Activated T-helper 1 cell treated with anti-CD3 and anti-CD28 coated beads, Interleukin-2, amount 50 U/mL, for 16 hours (primary cell): ENCODE results near the gene PAX3.

Experiments
- DNase-seq, 2 donors: peaks; one replicate each; pipeline ENCODE4 v3.0.0-alpha.2; 2020; ENCODE audit warnings: low read depth in 1 of 2, low spot score in 1 of 2

The PAX3 gene

DNA sequence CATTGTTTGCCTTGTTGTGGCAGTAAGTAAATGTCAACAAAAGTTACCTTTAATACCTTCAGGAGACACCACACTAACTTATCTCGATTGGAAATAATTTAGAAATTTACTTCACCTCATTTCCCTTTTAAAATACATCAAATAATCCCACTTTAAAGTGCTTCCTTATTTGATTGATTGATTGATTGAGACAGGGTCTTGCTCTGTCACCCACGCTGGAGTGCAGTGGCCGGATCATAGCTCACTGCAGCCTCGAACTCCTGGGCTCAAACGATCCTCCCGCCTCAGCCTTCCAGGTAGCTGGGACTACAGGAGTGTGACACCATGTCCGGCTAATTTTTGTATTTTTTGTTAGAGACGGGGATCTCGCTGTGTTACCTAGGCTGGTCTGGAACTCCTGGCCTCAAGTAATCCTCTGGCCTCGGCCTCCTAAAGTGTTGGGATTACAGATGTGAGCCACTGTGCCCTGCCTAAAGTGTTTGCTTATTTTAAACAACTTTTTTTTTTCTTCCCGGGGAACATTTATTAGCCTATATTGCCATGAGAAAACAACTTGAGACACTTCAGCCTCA lies 12.0 kb upstream of the PAX3 start:
- DNase-seq, result no peak

DNA sequence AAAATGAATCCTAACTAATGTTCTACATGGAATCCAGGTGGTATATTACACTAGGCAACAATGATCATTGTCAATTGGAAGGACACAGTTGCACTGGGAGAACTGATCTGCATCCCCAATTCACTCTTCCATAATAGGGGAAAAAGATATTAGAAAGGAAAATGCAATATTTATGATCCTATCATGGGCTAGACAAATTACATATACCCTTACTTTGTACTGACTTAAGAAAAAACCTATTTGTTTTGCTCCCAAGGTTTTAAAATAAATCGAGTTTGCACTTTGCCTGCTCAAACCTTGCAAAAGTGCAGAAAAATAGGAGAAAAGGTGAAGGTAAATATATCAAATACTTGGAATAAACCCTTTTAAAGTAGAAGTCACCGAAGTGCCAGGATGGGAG lies 11.0 kb upstream of the PAX3 start:
- no peak for DNase-seq

DNA sequence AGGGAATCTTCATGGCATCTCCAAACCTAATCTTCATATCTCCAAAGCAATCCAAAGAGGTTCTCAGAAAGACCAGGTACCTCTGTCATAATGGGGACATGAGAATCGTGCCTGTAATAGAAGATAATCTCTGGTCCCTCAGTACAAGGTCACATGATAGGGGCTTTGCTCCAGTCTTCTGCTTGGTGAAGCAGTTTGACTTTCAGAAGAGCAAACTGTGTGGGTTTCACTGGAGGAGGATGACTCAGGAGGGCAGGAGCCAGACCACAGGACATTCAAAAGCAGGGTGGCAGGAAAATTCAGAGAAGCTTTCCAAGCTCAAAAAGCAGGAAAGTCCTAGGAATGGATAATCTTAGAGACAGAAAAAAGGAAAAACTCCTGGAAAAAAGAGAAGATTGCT lies 10.6 kb upstream of the PAX3 start:
- no peak for DNase-seq

DNA sequence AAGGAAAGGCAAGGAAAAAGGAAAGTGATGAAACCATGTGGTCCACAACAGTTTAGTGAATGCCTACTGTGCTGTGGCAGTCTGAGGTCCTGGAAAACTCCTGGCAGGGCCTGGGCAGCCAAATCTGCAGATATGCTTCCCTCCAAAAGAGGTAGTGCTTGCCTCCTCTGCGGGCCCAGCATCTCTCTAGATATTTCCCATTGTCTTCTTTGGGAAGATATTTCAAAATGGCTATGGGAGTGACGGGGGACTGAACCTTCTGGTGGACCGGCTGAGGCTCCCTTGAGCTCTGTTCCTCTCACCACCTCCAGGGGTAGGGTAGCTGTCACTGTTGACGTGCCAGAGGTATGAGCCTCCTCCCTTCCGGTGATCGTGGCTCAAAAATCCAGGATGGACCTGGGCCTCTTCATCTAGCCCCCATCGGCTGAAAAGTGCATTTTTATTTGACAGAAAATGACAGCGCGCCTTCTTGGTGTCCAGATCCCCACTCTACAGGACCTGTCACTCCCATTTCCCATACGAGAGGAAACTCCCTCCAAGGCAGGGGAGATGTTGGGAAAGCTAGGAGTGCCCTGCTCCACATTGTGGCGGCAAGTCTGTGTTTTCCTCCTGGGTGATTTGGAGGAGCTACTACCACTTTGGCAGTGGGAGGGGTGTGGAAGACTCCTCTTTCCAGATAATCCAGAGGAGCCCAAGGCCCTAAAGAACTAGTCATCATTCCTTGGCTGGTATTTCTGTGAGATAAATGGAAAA lies 9.4 kb upstream of the PAX3 start:
- no peak for DNase-seq

DNA sequence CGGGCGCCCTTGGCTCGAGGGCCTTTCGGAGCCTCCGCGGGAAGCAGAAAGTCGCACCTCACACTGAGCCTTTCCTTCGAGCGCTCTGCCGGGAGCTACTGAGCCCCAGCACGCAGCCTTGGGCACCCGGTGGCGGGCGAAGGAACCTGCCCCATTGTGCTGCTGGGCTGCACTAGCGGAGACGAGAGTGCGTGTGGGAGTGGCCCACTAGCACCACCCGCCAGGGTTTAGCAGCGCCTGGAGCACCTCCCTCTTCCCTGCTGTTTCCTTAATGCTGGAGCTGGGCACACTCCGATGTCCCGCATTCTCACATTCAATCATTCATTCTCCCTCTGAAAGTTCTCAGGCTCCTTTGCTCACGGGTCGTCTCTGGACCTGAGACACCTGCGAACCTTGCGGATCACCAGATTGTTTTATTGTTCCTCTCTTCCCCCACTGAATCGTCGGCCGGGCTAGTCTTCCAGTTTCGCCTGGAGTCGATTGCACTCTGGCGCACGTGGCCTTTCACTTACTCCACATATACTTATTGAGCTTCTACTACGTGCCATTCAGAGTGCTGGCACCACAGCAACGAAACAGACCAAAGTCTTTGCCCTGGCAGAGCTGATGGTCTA lies 8.5 kb upstream of the PAX3 start:
- DNase-seq, result no peak

DNA sequence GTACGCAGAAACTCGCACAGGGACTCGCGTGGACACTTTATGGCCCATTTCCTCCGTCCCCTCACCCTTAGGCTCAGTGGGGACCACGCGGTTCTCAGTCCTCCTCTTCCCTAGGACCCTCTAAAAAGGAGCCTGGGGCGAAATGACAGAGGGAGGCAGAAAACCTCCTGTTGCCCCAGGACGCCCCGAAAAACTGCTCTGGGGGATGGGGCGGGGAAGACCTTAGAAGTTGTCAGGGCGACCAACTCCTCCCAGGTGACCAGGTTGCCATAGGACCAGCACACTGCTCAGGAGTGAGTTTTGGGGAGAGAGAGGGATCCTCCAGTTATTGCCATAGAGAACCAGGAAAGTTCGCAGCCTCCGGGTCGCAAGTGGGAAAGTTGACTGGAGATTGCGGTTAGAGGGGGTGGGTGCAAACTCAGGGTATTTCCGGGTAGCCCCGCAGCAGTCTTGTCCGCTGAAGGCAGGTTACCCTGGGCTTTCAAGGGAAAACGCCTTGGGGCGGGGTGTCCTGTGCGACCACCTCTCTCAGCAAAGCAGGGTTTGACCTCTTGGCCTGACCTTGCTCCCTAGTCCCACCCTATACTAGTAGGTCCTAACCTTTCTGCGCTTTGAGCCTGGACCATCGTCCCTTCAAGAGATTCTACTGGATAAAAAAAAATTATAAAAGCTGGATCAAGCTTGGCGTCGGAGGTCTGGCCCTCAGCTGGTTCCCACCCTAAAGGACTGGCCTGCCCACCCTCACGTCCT lies 7.8 kb upstream of the PAX3 start:
- DNase-seq, result no peak

DNA sequence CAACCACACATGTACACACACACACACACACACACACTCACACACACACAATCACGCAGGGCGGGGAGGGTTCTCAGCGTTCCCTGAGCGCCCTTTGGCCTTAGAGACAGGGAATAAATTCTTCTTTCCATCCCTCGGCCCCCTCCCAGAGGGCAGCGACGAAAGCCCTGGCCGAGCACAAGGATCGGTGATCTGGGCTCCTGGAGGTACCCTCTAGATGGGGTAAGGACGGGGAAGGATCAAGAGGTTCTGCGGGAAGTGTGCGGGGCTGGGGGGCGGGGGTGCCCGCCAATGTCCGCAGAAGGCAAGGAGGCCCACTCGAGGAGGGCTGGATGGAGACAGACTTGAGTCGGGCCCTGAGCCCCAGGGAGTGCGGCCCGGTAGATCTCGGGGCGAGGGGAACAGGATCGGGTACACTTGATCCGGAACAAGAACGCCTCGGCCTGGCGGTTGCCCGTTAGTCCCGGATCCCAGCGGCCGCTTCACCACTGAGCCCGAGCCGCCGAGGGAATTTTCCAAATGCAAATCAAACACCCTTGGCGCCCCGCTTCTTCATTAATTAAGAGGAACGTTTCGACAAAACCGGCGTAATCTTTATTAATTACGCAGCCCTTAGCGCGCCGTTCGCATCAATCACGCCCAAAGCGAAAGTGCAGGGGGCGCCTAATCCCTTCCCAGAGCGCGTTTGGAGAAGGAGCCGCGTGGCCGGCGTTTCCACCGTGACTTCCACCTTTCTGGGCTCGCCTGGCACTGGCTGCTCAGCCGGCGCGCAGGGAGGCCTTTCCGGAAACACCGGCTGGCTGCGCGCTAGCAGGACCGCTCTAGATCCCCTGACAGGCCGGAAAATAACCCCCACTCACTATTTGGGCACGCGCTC lies 7.0 kb upstream of the PAX3 start:
- no peak for DNase-seq

DNA sequence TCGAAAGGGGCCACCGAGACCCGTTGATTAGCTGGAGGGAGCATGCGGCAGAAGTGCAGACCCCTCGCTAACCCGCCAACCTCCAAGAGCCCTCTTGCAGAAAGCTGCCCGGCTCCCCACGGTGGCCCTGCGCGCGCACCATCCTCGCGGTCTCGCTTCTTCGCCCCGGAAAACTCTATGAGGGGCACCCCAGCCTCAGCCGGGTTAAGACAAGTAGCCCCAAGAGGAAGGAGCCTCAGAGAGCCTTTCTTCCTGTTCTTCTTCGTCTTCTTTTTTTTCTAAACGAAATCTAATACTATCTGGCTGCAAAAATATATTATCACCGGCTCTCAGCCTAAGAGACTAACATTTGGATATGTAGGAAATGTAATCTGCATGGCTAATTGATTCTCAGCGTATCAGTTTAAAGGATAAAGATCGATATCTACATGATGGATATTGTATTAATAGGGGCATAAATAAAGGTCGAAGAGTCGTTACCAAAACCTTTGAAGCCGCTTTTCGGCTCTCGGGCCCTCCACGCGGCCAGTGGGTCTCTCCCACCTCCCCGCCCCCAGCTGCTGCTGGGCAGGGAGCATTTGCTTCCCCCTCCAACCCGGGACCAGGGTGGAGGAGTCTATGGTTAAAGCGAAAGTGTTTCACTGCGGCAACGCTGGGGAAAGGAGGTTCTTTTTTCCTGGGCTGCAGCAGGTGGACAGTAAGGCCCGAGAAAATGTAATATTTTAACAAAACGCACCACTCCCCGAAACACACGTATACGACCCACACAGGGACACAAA lies 6.1 kb upstream of the PAX3 start:
- no peak for DNase-seq

DNA sequence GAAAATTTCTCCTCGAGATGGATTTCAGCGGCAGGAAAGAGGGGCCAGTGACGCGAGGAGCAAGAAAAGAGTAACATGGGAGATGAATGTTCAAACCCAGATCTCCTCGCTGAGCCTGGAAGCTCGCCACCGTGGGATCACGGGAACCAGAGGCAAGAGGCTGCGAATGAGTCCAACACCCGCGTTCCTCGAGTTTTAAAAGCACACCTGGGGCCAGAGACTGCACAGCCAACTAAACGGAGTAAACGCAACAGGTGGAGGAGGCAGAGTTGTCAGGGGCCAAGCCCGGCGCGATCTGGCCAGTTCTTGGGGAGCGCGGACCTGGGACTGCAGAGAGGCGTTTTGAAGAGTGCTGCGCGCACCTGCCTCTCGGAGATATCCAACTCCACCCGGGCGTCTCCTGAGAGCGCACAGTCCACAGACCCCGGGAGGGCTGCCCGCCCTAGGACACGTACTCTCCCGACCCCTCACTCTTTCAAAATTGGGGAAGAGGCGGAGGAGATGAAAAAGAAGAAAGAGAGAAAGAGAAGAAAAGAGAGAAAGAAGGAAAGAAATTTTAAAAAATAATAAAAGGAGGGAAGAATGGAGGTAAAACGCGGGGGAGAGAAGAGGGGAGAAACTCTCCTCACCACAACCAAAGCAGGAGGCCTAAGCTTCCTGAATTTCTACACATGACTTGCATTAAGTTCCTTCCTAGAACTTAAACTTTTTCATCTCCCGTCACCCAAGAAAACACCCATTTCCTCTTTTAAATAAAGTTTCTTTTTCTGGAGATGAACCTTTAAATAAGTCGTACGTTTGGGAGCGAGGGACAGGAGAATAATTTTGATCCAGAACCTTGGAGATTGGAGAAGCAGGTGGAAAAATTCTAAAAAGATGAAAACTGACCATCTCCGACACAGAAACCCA lies 5.3 kb upstream of the PAX3 start:
- DNase-seq, result no peak

DNA sequence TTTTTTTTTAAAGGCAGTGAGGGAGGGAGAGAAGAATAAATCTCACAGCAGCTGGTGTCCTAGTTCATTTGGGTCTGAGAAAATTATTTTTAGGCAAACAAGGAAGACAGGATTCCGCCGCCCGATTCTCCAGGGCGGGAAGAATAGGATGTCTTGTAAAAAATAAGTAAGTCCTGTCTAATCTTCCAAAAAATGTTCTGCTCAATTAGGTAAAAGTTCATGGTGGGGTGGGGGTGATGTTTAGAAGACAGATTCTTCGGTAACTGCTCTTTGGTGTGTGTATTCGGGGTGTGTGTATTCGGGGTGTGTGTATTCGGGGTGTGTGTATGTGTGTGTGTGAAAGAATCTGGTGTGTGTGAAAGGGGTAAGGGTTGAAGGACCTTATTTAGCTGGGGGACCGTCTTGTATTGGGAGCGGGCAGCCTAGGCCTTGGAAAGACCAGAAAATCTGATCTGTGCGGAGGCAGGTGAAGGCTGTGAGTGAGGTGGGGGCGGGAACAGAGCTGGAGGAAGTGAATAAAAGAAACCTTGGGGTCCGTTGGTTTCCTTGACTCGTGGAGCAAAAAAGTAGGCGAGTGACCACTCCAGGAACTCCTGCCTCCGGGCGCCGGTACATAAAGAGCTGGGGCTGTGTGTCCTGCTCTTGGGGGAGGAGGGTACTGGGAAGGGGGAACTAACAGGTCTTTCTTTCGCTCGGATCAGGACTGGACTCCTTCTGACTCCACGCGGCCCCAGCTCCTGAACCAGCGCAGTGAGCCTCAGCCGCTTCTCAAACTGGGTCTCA lies 4.4 kb upstream of the PAX3 start:
- DNase-seq, result no peak

DNA sequence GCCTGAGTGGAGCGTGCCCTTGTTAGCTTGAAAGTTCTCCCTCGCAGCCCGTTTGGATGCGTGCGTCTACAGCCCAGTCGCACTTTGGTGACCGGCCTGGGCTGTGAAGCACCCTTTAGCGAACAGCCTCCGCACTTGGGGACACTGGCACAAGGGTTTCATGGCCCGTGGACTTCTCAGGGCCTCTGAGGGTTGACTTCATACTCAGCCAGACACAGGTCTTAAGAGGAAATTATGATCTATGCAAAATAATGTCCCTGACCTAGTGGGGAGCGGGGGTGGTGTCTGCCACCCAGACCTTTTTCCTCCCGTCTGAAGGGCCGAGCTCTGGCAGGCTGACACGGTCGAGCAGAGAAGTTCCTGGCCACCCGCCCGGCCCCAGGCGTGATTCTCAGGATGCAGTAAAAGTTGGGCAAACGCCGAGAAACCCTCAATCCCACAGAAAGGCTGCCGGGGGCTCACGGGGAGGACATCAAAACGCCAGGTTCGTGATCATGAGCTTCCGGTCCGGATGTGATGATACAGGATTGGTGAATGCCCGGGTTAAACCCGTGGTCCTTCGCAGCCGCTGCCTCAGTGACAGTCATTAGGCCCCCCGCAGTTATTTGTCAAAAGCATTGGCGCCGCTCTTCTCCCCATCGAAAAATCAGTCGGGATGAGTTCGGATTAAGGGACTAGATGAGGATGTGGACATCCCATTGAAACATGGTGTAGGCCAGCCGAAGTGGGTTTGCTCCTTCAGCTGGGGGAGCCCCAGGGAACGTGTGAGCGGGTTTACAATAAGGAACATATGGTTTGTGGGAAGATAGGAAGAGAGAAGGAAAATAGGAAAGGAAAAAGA lies 3.6 kb upstream of the PAX3 start:
- no peak for DNase-seq

DNA sequence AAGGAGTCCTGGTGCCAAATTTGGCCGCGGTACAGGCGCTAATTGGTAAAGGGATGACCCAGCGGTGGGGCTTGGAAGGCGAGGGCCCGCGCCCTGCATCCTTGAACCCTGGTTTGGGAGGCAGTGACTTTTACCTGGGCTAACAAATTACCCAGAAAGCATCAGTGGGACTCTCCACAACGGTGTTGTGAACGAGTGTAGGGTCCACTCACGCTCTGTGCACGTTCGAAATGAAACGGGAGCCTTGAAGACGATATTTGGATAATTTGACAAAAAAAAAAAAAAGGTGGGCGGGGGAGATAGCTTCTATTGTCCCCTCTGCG lies 3.0 kb upstream of the PAX3 start:
- DNase-seq, result no peak

DNA sequence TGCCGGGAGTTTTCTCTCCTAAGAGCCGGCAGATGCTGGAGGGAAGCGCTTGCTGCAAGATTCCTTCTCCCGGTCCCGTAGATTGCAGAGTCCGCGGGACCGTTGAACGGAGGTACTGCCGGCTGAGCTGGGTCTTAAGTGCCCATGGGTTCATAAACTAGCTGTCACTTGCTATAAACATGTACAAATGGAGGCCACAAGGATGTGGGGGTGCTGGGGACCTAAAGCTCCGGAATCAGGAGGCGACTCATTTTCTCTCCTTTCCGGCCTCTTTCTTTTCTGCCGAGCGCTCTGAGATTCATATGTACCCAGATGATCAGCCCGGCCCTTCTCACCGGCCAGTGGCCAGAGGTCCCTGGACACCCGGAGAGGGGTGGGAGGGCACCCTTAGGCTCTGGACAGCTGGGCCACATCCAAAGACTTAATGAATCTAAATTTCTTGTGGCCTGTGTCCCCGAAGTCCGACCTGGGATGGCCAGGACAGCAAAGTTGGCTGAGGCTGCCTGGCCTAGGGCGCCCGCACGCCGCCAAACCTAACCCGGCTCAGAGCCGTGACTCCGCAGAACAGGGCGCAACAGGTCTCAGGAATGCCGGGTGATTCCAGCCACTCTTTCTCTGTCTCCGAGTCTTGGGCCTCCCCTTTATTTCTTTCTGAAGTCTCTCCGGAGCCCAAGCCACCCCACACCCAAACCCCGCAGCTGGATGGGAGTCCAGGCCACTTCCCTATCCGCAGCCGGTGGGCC lies 2.4 kb upstream of the PAX3 start:
- no peak for DNase-seq

DNA sequence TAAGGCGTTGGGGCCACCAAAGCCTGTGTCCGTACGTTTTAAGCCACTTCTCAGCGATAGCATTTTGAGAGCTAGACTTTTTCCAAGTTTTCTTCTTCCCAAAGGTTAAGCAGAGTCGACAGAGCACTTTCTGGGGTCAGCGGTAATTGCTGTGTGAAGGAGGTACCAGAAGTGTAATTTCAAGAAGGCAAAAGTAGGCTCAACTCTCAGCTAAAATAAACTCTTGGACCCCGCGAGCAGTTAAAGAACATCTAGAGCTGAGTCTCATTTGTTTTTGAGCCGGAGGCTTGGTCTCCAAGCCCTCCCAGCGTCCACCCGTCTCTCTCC lies 1.9 kb upstream of the PAX3 start:
- DNase-seq, result no peak

DNA sequence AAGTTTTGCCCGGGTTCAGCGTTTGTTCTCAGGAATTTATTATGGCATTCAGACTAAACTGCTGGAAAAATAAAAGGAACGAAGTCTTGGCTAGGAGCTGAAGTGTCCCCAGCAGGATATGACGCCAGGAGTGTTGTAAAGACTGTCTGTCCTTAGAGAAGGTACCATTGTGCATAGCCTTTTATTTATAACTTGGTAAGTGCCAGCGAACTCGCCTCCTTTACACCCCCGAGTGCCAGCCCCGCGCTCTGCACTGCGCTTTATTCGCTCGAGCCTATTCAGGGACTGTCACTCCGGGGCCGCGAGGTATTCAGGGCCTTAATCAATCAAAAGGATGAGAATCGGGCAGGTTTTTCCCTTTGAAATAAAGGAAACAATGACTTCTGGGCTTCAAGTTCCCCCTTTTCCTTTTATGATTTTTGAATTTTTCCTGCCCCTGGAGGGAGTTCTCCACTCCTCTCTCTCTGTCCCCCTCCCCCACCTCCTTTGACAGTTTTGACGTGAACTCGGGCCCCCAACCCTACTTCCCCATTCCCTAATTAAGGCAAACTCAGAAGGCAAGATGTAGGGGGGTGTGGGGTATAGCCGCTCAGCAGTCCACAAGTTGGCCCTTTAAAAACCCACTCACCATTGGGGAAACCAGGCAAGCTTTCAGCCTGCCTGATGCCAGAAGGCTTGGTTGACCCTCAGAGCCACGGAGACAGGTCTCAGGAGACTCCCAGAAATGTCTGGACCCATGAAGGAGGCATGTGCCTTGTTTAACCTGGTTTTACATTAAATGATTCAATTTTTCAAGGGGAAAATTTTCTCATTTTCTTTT lies 1.3 kb upstream of the PAX3 start:
- no peak for DNase-seq

DNA sequence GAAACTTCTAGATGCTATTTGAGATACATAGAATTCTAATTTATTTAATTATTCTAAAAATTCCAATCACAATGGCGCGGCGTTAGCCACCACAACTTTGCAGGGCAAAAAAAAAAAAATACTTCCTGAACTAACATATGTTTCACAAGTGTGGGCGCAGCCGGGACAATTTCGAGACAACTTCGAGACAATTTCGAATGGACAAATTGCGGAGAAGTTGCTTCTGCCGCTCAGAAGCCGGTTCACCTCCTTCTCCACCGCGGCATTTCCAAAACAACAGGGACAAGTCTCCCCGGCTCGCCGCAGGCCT lies 842 bp downstream of the PAX3 start:
- no peak for DNase-seq

DNA sequence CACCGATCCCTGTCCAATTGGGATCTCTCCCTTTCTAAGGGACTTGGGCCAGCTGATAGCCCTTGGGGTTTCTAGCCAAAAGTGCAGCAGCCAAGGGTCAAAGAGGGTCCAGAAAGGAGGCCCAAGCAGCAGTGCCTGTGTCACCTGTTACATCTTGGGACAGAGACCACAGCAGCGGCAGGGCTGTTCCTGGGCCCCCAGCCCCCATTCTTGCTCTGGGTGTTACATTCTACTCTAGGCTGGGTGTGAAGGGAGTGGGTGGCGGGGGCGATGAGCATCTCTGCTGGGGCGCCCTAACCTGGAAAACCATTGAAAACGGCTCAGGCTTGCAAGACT lies 1.2 kb downstream of the PAX3 start:
- no peak for DNase-seq
